PC-9 (cell line): ENCODE data around the gene COPG1.

Experiments
- CTCF ChIP-seq: fragments of 200-600 bp; sonication (generic); conservative IDR thresholded peaks from 2 replicates; pipeline ENCODE4 v1.6.1; 2017; ENCODE audit warnings: mixed run types, antibody characterized with exemption, mild to moderate bottlenecking, moderate library complexity
- EZH2 ChIP-seq: fragments of 200-600 bp; sonication (generic); IDR thresholded peaks from 2 replicates; pipeline ENCODE4 v1.8.0; 2017; ENCODE audit warnings: antibody characterized with exemption, low read depth

- TF ChIP-seq CTCF (no peak; the same call in 1 of the 2 replicates), EZH2 (no peak)
These were observed 65.2 kb downstream of the COPG1 start for GRCh38 chr3:129314386-129315222.
